Progenitor cell of endocrine pancreas (in vitro differentiated cells): ENCODE results near the gene SLX4IP. TPM values are rescaled to one million over a fixed set of nuclear protein-coding genes. Genes with fewer than 3 reads are reported as not detected.
A peak's percentile ranks its signal among the peaks of the same experiment; 100 is the strongest.

Experiments
- DNase-seq: peaks from one replicate; pipeline ENCODE4 v3.0.0; 2021; ENCODE audit warnings: low spot score; ENCODE audit not compliant: unreplicated experiment
- H3K27ac Mint-ChIP-seq: 2 replicates; pipeline ENCODE4 v1.8.0; 2021; ENCODE audit warnings: mild to moderate bottlenecking, moderate library complexity, mixed read lengths
- H3K27me3 Mint-ChIP-seq: 2 replicates; pipeline ENCODE4 v1.8.0; 2021; ENCODE audit warnings: mixed read lengths
- H3K36me3 Mint-ChIP-seq: 2 replicates; pipeline ENCODE4 v1.8.0; 2022; ENCODE audit warnings: mixed read lengths; ENCODE audit not compliant: insufficient read depth
- H3K4me1 Mint-ChIP-seq: 2 replicates; pipeline ENCODE4 v1.8.0; 2021; ENCODE audit warnings: low read depth, mixed read lengths
- H3K4me3 Mint-ChIP-seq: 2 replicates; pipeline ENCODE4 v1.8.0; 2021; ENCODE audit warnings: low read depth, mild to moderate bottlenecking, moderate library complexity, mixed read lengths
- H3K9me3 Mint-ChIP-seq: 2 replicates; pipeline ENCODE4 v1.8.0; 2021; ENCODE audit warnings: low read depth, mixed read lengths
- CTCF ChIP-seq: fragments of 200-600 bp; sonication (generic); IDR thresholded peaks from one replicate; pipeline ENCODE4 v1.5.0; 2021; ENCODE audit warnings: antibody characterized with exemption, mild to moderate bottlenecking; ENCODE audit not compliant: unreplicated experiment
- total RNA-seq: library from RNA; stranded (reverse); gene quantifications from 2 replicates; pipeline ENCODE4 v1.2.1, GENCODE V29; 2021

SLX4IP gene
- total RNA-seq, 1 donor from 2014 or later: 12.0 TPM

- TF ChIP-seq CTCF: peak; percentile 57
- H3K9me3 Mint-ChIP-seq: no peaks in the 10 kb centered on the region
- DNase-seq: peak; percentile 30
- H3K27ac Mint-ChIP-seq: peak overlapping the region; percentile 93
- peaks cover 29% of the 10 kb centered on the region for H3K36me3 Mint-ChIP-seq
- H3K27me3 Mint-ChIP-seq: no peaks in the 10 kb centered on the region
- H3K4me1 Mint-ChIP-seq: peaks cover 42% of the 10 kb centered on the region
- H3K4me3 Mint-ChIP-seq: peak overlapping the region; percentile 99
These were observed 236.3 kb downstream of the SLX4IP start for GRCh38 chr20:10671221-10671918.

GRCh38 chr20:10671919-10672623 is 237.0 kb downstream of the SLX4IP start:
- H3K36me3 Mint-ChIP-seq: peaks cover 29% of the 10 kb centered on the region
- peaks cover 45% of the 10 kb centered on the region for H3K4me1 Mint-ChIP-seq
- peak overlapping the region; percentile 96 for H3K27ac Mint-ChIP-seq

DNA sequence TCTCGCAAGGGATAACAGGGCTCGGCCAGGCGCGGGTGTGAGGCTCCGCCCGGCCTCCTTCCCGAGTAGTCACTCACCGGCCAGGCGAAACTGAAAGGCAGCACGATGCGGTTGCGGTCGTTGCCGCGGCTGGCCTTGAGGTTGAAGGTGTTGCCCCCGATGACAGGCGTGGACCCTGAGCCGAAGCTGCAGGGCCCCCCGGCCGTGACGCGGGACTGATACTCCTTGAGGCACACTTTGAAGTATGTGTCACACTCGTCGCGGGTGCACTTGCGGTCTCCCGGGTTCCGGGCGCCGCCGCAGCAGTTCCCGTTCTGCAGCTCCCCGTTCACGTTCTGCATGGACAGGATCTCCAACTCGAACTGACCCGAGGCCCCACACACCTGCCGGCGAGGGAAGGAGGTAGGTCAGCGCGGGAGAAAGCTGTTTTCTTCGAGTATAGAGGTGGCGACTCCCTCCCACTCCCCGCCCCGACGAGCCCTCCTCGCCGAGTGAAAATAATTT is 237.6 kb downstream of the SLX4IP start:
- Mint-ChIP-seq H3K9me3 (no peaks in the 10 kb centered on the region), H3K36me3 (peaks cover 26% of the 10 kb centered on the region), H3K4me1 (peaks cover 40% of the 10 kb centered on the region), H3K27ac (peak overlapping the region; percentile 96), H3K4me3 (peak overlapping the region; percentile 99), H3K27me3 (no peaks in the 10 kb centered on the region)
- no peak for TF ChIP-seq CTCF
- DNase-seq: peak; percentile 23

More at GRCh38 chr20:10671919-10672623, 237.0 kb downstream of the SLX4IP start:
- no peak for TF ChIP-seq CTCF
- H3K4me3 Mint-ChIP-seq: peak overlapping the region; percentile 99
- no peaks in the 10 kb centered on the region for H3K27me3 Mint-ChIP-seq
- DNase-seq: peak; percentile 25
- no peaks in the 10 kb centered on the region for H3K9me3 Mint-ChIP-seq

DNA sequence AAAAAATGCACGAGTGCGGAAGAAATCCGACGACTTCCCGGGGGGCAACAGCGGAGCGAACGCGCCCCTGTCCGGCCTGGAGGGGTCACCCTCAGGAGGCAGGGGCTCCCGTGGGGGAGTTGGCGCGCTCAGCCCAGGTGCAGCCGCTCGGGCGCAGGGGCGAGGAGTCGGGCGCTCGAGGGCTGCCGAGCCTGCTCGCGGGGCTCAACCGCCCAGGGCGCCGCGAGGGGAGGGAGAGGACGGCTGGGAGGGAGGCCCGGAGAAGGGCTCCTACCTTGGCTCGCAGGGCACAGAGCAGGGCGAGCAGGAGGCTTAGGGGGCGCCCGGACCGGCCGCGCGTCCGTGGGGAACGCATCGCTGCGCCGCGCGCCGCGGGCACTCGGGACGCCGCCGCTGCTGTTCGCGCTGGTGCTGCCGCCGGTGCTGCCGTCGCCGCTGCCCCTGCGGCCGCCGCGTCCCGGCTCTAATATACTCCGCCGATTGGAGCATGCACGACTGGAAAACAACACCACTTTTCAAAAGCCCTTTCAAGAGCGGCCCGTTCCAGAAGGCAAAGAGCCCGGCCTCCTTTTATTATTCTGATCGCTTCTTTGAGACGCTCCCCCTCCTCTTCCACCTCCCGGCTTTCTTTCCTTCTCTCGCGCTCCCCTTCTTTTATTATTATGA is 238.2 kb downstream of the SLX4IP start:
- peak; percentile 10 for TF ChIP-seq CTCF
- Mint-ChIP-seq H3K36me3 (peaks cover 24% of the 10 kb centered on the region), H3K9me3 (no peaks in the 10 kb centered on the region), H3K4me3 (peak overlapping the region; percentile 99), H3K4me1 (peaks cover 40% of the 10 kb centered on the region), H3K27ac (peak overlapping the region; percentile 99), H3K27me3 (no peaks in the 10 kb centered on the region)
- DNase-seq: peak; percentile 18
